Measurements from ENCODE around the gene ANKRD18B. TPM values are rescaled to one million over a fixed set of nuclear protein-coding genes. Genes with fewer than 3 reads are reported as not detected.
"Not testable (repeated sequence)": the region's sequence is repeated elsewhere in the genome, so short reads cannot be mapped to it uniquely, and the experiment has no call there.

ANKRD18B gene
- total RNA-seq, 1 experiment from 2014 or later, result 9.1 TPM

- H3K79me2 ChIP-seq (ENCODE audit: insufficient read depth, low read length); H3K9me3 ChIP-seq (ENCODE audit: control insufficient read depth, low read depth, low read length); H3K4me1 ChIP-seq (ENCODE audit: insufficient read depth, low read length); H2AFZ ChIP-seq (ENCODE audit: low read length); H3K27me3 Mint-ChIP-seq (ENCODE audit: low read depth); H2BK5ac ChIP-seq (ENCODE audit: insufficient read length, low read length); H4K20me1 ChIP-seq (ENCODE audit: control insufficient read depth, insufficient read depth, insufficient read length); H3K9ac ChIP-seq (ENCODE audit: extremely low read depth, insufficient read length, low read length); H3K56ac ChIP-seq (ENCODE audit: insufficient read length, low read depth, low read length); H3K27ac Mint-ChIP-seq; H4K5ac ChIP-seq (ENCODE audit: insufficient read length, low read depth, low read length); H2AK5ac ChIP-seq (ENCODE audit: insufficient read length, low read length); H3K79me1 ChIP-seq (ENCODE audit: insufficient read depth, low read depth, low read length, poor library complexity, severe bottlenecking); H4K8ac ChIP-seq (replicated peaks; ENCODE audit: insufficient read length, low read depth, low read length); H2BK15ac ChIP-seq (ENCODE audit: low read depth, low read length); H3K23ac ChIP-seq (ENCODE audit: insufficient read length, low read depth, low read length); H3K18ac ChIP-seq (ENCODE audit: insufficient read length, low read depth, low read length); H3K4me3 Mint-ChIP-seq; H3K23me2 ChIP-seq (ENCODE audit: insufficient read length, low read depth, low read length, poor library complexity, severe bottlenecking); H2BK120ac ChIP-seq (ENCODE audit: low read depth, low read length, poor library complexity, severe bottlenecking); H3T11ph ChIP-seq (ENCODE audit: low read length); H4K91ac ChIP-seq (ENCODE audit: insufficient read length, low read depth, low read length); H3K27ac ChIP-seq (ENCODE audit: insufficient read length, low read depth, low read length); H2BK12ac ChIP-seq (ENCODE audit: insufficient read length, low read depth, low read length); H3K4ac ChIP-seq (ENCODE audit: low read depth, low read length); H2BK20ac ChIP-seq (ENCODE audit: low read depth, low read length, poor library complexity, severe bottlenecking); H3K27me3 ChIP-seq (ENCODE audit: insufficient read depth, low read length); H3K4me2 ChIP-seq (ENCODE audit: insufficient read depth, insufficient read length, low read length); DNase-seq; H3K14ac ChIP-seq (ENCODE audit: insufficient read depth, low read length); H3K4me1 Mint-ChIP-seq: not testable (repeated sequence)
- Mint-ChIP-seq H3K36me3 (ENCODE audit: insufficient read depth in 1 of 3, low read depth in 3 of 3) (peaks cover 8 to 18% (median 13%) of the 10 kb centered on the region in 3 experiments; a peak in 5 of 7 replicates), H3K9me3 (peaks cover 17 to 19% of the 10 kb centered on the region in 2 experiments)
- no CpG with 5 or more reads among the region's 2 CpGs for WGBS (ENCODE audit: extremely low coverage, insufficient read length, low lambda C conversion rate)
Measured at GRCh38 chr9:33512535-33512934, 11.5 kb upstream of the ANKRD18B start.

GRCh38 chr9:33515342-33515995 is 8.6 kb upstream of the ANKRD18B start:
- H2BK12ac ChIP-seq (ENCODE audit: insufficient read length, low read depth, low read length); H3K4me2 ChIP-seq (ENCODE audit: insufficient read depth, insufficient read length, low read length); DNase-seq; H3K23ac ChIP-seq (ENCODE audit: insufficient read length, low read depth, low read length); H2AK5ac ChIP-seq (ENCODE audit: insufficient read length, low read length); H3K79me2 ChIP-seq (ENCODE audit: insufficient read depth, low read length); H2BK120ac ChIP-seq (ENCODE audit: low read depth, low read length, poor library complexity, severe bottlenecking); H3T11ph ChIP-seq (ENCODE audit: low read length); H3K27me3 ChIP-seq (ENCODE audit: insufficient read depth, low read length); H3K4me1 ChIP-seq (ENCODE audit: insufficient read depth, low read length); H3K79me1 ChIP-seq (ENCODE audit: insufficient read depth, low read depth, low read length, poor library complexity, severe bottlenecking); H4K8ac ChIP-seq (replicated peaks; ENCODE audit: insufficient read length, low read depth, low read length); H3K18ac ChIP-seq (ENCODE audit: insufficient read length, low read depth, low read length); H3K27ac ChIP-seq (ENCODE audit: insufficient read length, low read depth, low read length); H3K4me3 Mint-ChIP-seq; H2BK15ac ChIP-seq (ENCODE audit: low read depth, low read length); H3K14ac ChIP-seq (ENCODE audit: insufficient read depth, low read length); H3K27ac Mint-ChIP-seq; H3K27me3 Mint-ChIP-seq (ENCODE audit: low read depth); H4K20me1 ChIP-seq (ENCODE audit: control insufficient read depth, insufficient read depth, insufficient read length); H3K23me2 ChIP-seq (ENCODE audit: insufficient read length, low read depth, low read length, poor library complexity, severe bottlenecking); H3K4ac ChIP-seq (ENCODE audit: low read depth, low read length); H2BK20ac ChIP-seq (ENCODE audit: low read depth, low read length, poor library complexity, severe bottlenecking); H3K4me1 Mint-ChIP-seq; H3K9me3 ChIP-seq (ENCODE audit: control insufficient read depth, low read depth, low read length); H3K56ac ChIP-seq (ENCODE audit: insufficient read length, low read depth, low read length); H2AFZ ChIP-seq (ENCODE audit: low read length); H4K5ac ChIP-seq (ENCODE audit: insufficient read length, low read depth, low read length); H2BK5ac ChIP-seq (ENCODE audit: insufficient read length, low read length); H3K9ac ChIP-seq (ENCODE audit: extremely low read depth, insufficient read length, low read length); H4K91ac ChIP-seq (ENCODE audit: insufficient read length, low read depth, low read length): not testable (repeated sequence)
- Mint-ChIP-seq H3K9me3 (peaks cover 17 to 19% of the 10 kb centered on the region in 2 experiments), H3K36me3 (ENCODE audit: insufficient read depth in 1 of 3, low read depth in 3 of 3) (peaks cover 8 to 18% (median 13%) of the 10 kb centered on the region in 3 experiments; a peak in 5 of 7 replicates)
- WGBS (ENCODE audit: extremely low coverage, insufficient read length, low lambda C conversion rate), result no CpG with 5 or more reads among the region's 2 CpGs

Data from H9 (cell line).